M059J (cell line): ENCODE measurements around the gene TCERG1L. TPM values are rescaled to one million over a fixed set of nuclear protein-coding genes. Genes with fewer than 3 reads are reported as not detected.

Experiments
- DNase-seq: peaks from one replicate; pipeline ENCODE4 v3.0.0-alpha.2; 2012; ENCODE audit warnings: low read depth
- total RNA-seq: library from RNA; depleted of rRNA; stranded (reverse); fragments of >200 nt; shearing (Covaris generic); gene quantifications from 2 replicates; pipeline ENCODE4 v1.2.3, GENCODE V29; 2014

The TCERG1L gene
- total RNA-seq, 1 experiment from 2014 or later = not detected

DNA sequence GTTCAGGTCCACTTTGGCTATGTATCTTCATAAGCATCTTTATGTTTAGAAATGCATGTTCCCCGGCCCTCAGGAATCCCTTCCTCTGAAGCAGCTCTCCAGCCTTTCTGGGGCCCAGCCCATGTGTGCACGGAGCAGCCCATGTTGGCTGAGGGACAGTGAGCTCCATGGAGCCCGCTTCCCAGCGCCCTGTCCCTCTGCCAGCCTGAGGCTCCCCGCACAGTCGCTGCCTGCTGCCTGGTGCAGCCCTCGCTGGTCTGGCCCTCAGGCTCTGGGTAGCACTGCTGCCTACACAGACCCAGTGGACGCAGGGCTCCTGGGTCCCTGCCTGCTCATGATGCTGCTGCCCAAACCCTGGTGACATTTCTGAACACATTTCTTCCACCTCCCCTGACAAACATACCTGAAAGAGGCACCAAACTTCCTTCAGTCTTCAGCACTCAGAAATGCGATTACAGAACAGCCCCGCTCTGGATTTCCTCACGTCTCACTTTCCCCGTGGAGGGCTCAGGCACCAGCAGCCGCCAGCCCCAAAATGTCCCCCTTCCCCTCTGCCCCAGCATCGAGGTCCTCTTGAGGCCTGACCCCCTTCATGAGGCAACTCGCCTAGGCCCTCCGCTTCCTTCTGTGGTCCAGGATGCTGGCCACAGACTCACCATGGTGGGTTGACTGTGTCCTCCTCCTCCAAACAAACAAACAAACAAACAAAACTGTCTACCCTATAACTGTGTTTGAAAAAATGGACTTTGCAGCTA, 5.0 kb upstream of the TCERG1L start:
- no peak for DNase-seq

DNA sequence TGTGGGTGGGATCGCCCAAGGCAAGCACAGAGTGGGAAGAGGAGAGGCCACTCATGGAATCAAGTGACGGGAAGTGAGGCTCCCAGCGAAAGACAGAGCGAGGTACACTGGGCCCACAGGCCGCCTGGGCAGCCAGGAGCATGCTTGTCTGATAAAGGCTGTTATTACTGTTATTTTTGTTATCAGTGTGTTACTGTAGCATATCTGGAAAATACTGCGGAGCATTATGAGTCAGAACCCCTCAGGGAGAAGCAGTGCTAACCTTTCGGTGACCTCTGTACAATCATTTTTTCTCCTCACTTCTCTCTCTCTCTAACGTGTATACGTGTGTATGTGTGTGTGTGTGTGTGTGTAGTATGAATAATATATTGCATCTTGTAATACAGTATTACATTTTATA, 3.8 kb upstream of the TCERG1L start:
- peak; percentile 54 for DNase-seq

DNA sequence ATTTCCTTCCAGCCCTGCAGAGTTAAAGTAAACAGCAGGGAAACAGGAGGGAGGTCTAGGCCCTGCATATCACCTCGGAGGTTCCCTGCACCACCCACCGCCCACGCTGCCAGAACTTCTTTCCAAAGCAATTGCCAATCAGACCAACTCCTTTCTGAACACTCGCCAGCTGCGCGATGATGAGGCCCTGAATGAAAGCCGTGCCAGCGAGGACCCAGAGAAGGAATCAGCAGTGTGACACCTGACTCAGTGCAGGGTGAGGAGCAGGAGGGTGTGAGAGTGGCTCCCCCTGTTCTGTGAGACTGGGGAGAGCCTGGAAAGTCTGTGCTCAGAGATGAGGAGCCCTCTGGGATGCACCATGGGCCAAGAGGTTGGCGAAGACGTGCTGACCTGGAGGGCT, 3.3 kb upstream of the TCERG1L start:
- DNase-seq = peak; percentile 6

DNA sequence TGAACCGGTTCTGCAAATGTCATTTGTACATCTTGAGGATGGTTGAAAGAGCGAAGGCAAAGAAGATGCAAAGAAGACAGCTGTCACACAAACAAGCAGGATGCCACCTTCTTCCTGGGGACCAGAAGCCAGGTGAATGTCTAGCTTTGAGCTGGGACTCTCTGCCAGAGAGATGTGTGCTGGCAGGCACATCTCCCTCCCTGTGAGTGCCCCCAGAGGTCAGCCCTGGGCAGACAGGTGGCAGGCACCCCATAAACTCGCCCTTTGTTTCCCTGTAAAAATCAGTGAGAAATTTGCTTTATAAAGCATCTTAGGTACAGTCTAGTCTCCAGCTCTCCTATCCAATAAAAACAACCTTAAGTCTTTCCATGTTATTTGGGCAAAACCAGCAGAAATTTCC, 2.6 kb upstream of the TCERG1L start:
- DNase-seq = no peak

DNA sequence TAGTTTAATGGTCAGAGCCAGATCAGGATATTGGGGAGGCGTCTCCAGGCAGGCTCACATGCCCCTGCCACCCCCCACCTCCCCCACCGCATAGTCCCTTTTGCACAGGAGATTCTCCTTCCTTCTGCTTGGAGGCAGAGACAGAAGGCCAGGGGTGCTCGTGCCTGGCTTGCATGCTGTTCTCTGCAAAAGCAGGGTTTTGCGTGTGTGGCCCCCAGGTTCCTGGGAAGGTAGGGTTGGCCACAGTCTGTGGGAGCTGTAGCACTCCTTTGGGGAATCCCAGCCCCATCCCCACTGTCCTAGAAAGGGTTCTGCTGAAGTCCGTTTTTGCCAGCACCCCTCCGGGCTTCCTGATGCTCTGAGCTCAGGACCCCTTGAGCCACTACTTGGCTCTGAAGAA, 1.9 kb upstream of the TCERG1L start:
- no peak for DNase-seq

DNA sequence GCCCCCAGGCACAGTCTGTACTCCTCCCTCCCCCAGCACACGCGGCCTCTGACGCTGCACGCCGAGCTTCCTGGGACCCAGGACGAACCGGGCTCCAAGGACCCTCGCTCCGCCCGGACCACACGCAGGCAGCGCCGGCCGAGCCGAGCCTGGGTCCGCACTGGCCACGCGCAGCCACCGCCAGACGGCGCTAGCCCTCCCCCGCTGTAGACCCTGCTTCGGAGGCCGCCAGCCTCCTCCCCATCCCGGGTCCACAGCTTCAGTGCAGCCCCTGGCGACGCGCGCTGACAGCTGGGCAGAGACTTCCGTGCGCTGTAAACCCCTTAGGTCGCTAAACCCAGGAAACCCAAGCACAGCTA, 936 bp upstream of the TCERG1L start:
- DNase-seq = no peak

DNA sequence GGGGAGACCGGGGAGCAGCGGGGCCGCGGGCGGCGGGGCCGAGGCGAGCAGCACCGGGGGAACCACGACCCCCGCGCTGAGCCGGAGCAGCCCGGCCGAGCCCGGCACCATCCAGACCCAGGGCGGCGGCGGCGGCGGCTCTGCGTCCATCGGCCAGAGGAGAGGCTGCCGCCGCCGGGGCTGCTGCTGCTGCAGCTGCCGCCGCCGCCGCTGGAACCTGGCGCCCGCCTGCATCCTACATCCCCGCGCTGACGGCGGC, 190 bp downstream of the TCERG1L start:
- no peak for DNase-seq

DNA sequence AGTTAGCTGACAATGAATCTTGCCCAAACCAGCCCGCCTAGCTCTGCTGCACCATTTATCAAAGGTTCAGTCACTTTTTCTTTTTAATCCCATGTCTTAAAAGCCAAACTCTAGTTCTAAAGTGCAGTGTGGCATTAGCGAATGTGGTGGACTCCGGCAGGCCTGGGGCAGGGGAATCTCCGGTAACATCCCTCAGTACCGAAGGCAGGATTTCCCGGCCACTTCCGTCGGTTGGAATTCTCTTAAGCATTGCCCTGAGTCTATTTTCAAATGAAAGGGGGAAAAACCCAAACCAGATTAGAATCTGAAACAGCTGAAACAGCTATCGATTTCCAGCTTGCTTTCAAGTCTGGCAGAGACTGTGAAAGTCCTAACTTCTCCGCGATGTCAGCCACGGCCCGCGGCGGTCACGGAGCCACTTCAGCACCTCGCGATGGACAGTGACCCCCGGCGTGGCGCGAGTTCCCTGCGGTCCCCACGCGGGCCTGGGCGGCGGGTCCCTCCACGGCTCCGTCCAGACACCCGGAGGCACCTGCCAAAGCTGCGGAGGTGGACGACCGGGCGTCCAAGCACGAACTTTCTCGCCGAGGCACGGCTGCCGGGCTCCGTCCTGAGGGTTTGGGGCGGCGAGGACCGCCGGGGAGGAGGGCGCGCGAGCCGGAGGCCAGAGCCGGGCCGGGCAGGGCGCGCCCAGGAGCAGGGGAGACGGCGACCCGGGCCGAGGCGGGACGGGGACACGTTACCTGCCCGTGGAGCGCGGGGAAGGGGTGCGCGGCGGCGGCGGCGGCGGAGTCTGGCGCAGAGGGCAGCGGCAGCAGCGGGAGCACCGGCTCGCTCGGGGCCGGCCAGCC, 745 bp downstream of the TCERG1L start:
- DNase-seq = no peak

DNA sequence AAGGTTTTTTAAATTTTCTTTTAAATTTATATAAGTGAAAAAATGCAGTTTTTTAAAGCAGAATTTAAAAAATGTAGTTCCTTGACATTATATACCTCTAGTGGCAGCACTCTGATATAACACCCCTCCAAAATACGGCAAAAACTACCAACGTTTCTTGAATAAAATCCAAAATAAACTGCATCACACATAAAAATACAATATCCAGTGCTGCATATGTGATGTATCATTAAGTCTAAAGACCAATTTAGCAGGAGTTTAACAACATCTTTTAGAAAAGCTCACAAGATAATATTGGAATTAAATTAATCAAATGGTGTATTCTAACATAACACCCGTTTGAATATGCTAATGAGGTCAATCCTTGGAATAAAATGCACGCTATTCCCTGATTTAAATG, 1.4 kb downstream of the TCERG1L start:
- no peak for DNase-seq

DNA sequence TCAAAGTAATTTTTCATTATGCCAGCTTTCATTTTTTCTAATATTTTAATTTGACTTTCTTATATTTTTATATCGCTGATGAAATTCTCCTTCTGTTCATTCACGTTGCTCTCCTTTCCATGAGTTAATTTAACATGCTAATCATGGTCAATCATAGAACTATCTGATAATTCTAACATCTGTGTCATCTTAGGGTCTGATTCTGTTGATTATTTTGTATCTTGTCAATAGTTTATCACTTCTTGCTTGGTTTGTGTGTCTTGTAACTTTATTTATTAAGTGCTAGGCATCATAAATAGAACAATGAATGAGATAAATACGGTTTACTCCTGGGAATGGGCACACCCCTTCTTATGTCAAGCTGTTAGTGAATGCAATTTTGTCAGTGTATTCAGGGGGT, 11.0 kb downstream of the TCERG1L start:
- DNase-seq = no peak

DNA sequence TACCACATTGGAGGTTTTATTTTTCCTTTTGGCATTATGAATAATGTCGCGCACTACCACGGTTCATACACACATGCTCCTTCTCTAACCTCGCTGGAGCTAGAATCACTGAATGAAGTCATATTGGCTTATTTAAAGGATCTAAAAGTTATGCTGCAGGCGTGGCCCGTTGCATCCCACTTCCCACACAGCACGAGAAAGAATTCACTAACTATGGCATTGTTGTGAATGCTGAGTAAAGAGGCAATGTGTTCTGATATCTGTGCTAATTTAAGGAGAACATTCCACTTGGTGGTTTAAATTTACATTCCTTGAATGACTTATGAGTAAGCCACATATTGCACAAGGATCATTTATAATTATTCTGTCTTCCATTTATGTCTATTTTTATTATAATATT, 20.7 kb downstream of the TCERG1L start:
- DNase-seq = no peak

DNA sequence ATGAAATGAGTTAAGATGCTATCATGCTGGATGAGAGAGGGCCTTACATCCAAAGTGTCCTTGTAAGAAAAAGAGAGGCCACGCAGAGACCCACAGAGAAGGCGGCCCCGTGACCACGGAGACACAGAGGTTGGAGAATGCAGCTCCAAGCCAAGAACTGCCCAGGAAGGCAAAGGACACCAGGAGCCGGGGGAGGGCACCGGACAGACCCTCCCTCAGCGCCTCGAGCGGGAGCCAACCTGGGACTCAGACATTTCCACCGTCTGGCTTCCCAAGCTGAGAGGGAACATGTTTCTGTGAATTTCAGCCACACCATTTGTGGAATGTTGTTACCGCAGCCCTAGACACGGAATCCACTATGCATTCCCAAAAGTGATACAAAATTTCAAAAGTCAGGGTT, 22.9 kb downstream of the TCERG1L start:
- no peak for DNase-seq

DNA sequence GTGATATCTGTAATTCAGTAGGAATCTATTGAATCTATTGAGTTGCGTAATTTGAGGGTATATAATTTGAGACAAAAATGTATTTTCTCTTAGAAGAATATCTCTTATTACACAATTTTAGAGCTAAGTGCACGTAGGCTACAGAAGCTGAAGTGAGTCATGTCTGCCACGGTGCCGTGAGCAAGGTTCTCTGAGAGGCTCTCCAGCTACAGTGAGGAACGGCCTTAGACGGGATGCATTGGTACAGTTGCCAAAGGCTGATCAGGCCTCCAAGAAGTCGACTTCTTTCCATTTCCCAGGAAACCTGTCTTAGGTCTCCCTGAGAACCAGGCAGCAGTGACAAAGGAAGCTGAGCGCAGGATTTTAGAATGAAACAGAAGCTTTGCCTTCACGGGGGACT, 28.6 kb downstream of the TCERG1L start:
- DNase-seq = no peak

DNA sequence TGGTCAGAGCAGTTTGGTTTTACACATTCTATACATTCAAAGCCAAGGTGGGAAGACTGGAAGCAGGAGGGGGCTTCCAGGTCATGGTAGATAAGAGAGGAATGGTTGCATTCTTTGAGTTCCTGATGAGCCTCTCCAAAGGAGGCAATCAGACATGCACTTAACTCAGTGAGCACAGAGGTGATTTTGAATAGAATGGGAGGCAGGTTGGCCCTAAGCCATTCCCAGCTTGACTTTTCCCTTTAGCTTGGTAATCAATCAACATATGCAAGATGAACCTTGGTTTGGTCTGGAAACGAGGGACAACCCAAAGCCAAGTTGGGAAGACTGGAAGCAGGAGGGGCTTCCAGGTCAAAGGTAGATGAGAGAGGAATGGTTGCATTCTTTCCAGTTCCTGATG, 31.4 kb downstream of the TCERG1L start:
- DNase-seq = no peak

DNA sequence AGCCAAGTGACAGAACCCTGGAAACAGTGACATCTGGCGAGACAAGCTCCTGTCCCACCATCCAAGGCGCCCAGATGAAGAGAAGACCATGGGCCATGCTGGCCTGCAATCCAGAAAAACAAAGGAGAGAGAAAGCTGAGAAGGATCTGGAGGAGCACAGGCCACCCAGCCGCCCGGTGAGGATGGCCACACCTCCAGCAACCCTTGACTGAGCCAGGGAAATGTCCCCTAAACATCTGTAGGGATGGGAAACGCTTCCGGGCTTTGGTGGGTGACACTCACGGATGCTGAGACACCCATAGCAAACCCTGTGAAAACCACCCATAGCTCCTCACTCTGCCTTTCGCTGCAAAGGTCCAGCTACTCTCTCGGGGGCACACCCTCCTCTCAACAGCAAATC, 32.0 kb downstream of the TCERG1L start:
- no peak for DNase-seq

DNA sequence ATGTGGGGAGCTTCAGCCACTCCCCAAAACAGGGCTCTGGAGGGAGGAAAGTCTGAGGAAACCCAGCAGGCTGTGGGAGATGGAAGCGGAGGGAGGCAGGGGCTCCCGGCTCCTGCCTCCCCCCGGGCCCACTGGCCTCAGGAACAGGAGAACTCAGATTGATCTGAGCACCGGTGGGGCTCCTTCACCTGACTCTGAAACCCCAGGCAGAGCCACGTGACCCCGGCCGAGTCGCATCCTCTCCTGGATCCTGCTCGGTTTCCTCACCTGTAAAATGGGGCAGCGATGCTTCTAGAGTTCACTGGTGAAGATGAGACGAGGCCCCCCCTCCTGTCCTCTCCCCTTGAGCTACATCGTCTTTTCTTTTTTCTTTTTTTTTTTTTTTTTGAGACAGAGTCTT, 33.6 kb downstream of the TCERG1L start:
- DNase-seq = no peak

DNA sequence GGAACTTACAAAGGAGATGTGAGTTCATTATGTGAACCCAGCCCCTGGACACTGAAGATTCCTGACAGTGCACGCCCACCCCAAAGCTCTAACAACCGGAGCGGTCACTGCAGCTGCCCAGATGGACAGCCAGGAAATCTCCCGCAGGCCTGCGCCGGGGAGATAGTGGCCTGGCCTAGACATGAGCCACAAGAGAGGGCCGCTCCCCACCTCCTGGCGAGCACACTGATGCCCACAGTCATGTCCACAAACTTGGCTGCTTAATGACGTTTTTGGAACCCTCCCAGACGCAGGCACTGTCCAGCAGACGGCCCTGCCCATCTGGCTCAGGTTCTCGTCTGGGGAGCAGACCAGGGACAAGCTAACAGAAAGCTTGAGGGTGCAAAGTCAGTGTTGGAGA, 34.2 kb downstream of the TCERG1L start:
- DNase-seq = no peak

DNA sequence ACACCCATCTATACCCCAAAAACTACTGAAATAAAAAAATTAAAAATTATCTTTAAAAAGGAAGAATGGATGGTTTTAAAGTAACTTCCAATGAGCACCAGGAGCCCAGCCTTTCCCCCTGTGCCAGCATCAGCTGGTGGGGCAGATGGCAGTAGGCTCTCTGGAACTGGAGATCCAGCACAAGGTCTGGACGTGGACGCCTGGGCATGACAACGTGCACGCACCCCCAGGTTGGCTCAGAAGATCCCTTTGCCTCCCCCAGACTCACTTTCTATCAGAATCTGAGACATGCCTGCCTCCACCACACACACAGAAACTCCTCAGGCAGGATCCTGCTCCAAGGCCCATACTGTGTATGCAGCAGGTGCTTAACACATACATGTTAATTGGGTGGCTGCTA, 35.8 kb downstream of the TCERG1L start:
- DNase-seq = no peak

DNA sequence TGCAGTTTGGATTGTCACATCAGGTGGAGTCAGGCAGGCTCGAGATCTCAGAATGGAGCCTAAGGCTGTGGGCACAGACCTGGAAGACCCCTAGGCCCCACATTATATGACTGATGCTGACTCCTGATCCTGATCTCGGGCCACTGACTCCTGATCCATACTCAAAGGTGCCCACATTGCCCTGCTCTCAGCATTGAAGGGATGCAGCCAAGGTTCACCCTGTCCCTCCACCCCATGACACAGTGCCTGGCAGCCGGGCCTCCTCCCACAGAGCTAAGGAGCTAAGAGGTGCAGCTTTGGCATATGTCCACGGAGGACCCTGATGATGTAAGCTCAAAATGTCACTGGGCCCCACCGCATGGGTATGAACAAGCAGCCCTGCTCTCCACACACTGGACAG, 36.6 kb downstream of the TCERG1L start:
- no peak for DNase-seq

DNA sequence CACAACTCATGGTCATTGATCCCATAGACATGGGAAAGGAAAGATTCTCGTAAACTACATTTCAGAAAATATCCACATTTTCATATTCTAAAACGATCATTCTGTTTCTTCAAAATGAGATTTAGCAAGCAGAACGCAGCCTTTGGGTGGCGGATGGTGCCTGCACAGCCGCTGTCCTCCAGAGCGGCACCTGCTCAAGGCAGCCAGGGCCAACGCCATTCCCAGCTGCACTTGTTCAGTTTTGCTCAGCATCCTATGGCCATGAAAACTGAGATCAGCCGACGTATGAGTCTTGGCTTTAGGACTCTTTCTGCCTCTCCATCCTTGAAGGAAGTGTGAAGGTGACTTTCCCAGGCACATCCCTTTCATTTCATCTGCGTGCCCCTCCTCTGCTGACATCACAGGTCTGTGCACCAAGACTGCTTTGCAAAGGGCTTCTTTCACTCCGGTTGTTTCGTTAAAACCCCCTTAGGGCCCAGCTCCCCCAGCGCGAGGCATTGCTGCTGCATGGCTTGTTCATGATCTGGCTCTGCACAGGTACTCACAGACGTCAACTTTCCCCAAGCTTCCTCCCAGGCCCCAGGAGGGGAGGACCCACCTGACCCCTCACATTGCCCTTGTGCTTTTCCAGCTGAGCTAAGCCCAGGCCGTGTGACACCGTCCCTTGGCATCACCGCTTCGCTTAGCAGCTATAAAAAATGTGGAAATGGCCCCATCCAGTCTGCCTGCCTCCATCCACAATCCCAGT, 37.2 kb downstream of the TCERG1L start:
- DNase-seq = no peak

DNA sequence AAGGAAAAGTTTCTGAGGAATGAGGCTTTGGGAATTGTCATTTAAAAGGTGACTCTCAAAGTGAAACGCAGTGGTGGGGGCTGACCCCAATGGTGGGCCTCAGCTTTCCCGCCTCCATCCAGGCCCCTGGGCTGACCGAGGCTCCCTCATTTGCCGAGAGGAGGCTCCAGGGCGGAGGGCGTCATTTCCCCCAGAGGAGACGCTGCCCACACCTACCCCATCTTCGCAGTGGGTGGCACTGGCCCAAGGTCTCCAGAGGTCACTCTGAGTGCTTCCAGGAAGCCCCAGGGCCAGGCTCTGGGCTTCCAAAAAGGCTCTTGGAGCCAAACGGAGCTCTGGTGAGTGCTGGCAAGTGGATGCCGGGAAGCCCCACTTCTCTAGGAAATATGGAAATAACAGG, 38.0 kb downstream of the TCERG1L start:
- no peak for DNase-seq

DNA sequence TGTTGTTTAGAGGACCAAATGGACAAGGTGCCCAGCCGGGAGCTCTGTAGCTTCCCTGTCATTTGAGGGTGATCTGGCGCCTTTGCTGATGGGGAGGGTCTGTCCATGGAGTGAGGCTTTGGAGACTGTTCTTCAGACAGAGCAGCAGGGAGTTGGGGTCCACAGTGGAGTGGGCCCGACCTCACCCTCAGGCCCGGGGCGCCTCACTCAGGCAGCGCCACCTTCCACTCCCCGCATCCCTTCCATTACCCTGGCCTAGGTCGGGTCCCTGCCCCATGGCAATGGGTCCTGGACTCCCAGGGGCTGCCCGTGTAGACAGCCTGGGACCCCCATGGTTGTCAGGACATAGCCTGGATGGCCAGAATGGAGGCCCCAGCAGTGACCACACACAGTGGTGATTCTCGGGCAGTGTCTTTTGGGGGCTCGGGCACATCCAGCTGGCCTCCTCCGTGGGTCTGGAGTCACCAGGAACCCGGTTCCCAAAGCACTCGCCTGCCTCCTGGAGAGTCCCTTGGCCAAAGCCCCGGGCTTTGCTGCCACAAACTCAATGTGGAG, 38.5 kb downstream of the TCERG1L start:
- DNase-seq = no peak

DNA sequence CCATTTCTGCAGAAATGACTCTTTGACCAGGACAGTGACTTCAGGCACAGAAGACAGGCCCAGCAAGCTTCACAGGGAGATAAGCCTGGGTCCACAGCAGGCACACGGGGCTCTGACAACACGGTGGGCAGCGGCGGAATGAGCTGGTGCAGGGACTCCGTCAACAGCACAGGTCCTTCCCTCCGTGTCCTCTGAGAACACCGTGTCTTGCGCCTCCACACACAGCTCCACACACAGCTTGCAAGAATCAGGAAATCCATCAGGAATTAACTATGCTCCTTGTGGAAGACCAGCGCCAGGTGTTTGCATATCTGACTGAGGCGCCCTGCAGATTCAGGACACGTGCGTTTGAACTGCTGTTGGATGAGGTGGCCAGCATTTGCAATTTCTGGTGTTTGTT, 39.6 kb downstream of the TCERG1L start:
- DNase-seq = no peak
